CD4-positive, alpha-beta T cell treated with Interleukin-15 for 1 hour (primary cell): ENCODE measurements around the gene NBPF19.
"Not testable (repeated sequence)": the region's sequence is repeated elsewhere in the genome, so short reads cannot be mapped to it uniquely, and the experiment has no call there.

ENCODE experiments used
- DNase-seq: peaks from one replicate; pipeline ENCODE4 v3.0.0-alpha.2; 2020

NBPF19 gene, protein sequence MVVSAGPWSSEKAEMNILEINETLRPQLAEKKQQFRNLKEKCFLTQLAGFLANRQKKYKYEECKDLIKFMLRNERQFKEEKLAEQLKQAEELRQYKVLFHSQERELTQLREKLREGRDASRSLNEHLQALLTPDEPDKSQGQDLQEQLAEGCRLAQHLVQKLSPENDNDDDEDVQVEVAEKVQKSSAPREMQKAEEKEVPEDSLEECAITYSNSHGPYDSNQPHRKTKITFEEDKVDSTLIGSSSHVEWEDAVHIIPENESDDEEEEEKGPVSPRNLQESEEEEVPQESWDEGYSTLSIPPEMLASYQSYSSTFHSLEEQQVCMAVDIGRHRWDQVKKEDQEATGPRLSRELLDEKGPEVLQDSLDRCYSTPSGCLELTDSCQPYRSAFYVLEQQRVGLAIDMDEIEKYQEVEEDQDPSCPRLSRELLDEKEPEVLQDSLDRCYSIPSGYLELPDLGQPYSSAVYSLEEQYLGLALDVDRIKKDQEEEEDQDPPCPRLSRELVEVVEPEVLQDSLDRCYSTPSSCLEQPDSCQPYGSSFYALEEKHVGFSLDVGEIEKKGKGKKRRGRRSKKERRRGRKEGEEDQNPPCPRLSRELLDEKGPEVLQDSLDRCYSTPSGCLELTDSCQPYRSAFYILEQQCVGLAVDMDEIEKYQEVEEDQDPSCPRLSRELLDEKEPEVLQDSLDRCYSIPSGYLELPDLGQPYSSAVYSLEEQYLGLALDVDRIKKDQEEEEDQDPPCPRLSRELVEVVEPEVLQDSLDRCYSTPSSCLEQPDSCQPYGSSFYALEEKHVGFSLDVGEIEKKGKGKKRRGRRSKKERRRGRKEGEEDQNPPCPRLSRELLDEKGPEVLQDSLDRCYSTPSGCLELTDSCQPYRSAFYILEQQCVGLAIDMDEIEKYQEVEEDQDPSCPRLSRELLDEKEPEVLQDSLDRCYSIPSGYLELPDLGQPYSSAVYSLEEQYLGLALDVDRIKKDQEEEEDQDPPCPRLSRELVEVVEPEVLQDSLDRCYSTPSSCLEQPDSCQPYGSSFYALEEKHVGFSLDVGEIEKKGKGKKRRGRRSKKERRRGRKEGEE (N-terminal part only)

DNA sequence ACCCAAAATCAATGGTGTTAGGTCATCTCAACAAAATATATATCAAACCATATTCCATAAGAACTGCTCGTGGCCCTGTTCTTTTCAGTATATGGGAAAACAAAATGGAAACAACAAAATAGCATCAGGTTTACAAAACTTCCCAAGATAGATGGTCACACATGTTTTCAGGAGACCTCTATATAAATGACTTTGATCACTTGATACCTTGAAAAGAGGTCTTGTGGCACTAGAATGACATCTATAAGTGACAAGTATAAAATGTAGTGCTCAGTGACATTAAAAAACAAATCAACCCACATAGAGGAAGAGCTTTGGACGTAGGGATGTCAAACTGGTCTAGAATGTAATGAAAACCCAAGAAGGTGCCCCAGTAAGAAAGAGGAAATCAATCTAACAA is at the start of gene NBPF19:
NBPF19 (plus strand) TSS at position 301 of the 400 bp plus-strand sequence. CDS start 888 bp downstream, outside the sequence.
- not testable (repeated sequence) for DNase-seq

DNA sequence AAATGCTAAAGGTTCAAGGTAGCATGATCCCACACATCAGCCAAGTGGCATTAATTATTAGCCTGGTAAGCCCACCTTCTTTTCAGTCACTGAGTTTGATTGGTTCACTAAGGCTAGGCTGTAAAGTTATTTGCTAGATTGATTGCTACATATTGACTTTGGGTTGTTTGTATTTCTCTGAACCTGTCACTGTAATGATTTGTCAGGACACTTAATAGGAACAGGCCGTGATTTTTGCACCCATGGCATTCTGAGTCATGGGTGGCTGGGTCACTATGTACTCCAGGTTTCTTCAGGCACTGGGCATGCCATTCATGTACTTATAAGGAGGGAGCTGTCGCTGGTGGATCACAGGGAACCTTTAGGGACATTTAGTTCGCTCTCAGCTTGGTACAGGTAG is 46.5 kb upstream of the NBPF19 start:
- not testable (repeated sequence) for DNase-seq

DNA sequence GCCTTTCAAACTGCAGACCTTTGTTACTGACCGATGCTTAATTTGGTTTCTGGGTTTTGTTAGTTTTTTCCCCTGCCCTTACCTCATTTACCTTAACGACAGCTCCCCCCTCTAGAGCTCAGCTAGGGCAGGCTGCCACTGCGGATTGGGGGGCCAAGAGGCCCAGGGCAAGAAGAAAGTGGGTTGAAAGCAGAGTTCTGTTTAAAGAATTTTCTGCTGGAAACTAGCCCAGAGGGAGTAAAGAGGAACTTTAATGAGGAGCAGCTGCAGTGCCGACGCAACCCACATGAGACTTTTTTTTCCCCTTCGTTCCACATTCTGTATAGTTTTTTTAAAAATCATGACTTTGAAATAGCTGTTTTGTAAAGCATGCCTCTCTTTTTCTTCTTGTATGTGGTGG is 29.4 kb upstream of the NBPF19 start:
- DNase-seq = not testable (repeated sequence)

DNA sequence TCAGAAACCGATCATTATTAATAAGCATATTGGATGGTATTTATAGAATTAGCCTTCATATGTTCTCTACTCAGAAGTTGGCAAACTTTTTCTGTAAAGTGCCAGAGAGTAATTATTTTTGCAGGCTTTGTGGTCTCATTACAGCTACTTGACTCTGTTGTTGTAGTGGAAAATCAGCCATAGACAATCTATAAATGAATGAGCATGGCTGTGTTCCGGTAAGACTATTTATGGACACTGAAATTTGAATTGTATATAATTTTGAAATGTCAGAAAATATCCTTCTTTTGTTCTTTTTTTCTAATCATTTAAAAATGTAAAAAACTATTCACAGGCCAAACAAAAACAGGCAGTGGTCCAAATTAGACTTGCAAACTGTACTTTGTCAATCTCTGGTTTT is 22.6 kb upstream of the NBPF19 start:
- not testable (repeated sequence) for DNase-seq

DNA sequence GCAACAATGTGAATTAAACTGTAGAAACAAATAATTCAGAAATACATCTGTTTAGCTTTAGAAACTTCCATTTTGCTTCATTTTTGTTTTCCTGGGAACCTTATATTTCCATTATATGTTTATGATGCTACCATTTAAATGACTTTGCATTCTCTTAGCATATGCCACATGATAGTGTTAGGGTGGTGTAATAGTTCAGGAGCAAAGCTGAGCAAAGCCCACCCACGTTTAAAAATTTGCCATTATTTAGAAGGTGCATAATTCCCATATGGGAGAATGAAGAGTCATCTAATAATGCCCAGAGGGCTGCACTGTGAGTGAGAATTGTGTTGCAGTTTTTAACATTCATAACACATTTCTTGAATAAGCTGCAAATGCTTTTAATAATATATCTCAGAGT is 22.2 kb upstream of the NBPF19 start:
- DNase-seq = not testable (repeated sequence)

DNA sequence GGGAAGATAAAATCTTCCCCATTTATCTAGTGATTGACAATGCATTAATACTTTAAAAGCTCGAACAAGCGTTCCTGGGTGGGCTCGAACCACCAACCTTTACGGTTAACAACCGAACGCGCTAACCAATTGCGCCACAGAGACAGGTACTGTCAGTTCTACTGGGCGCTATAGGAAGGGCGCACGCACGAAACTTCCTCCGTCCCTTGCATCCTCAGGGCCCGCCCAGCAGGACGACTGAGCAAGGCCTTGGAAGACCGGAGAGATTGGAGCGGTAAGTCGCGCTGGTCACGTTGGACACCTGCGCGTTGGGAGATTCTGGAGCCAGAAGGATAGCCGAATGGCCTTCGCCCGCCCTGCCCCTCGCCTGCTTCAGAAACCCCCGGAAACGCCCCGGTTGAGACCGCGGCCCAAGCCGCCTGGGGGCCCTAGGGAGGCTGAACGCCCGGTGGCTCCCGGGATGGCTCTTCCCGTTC is 83.5 kb downstream of the NBPF19 start:
- DNase-seq = peak; percentile 75

DNA sequence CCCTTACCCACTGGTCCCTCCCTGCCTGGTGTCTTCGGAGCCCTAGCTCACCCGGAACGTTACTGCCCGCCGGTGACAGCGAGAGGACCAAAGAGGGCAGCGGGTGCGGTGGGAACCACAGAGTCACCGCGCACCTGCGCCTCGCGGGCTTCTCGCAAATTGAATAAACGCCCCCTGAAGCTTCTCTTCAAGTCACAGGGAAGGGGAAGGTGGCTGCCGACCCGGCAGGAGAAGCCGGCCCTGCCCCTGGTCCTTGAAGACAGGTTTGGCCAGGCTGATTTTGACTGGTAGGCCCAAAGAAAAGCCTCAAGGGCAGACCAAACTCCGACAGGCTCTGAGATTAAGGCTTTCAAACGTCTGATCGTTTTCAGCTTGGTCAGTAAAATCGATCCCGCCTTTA is 87.0 kb downstream of the NBPF19 start:
- DNase-seq = not testable (repeated sequence)

DNA sequence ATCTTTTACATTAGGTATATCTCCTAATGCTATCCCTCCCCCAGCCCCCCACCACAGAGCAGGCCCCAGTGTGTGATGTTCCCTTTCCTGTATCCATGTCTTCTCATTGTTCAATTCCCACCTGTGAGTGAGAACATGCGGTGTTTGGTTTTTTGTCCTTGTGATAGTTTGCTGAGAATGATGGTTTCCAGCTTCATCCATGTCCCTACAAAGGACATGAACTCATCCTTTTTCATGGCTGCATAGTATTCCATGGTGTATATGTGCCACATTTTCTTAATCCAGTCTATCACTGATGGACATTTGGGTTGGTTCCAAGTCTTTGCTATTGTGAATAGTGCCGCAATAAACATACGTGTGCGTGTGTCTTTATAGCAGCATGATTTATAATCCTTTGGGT is 90.6 kb downstream of the NBPF19 start:
- DNase-seq = not testable (repeated sequence)

DNA sequence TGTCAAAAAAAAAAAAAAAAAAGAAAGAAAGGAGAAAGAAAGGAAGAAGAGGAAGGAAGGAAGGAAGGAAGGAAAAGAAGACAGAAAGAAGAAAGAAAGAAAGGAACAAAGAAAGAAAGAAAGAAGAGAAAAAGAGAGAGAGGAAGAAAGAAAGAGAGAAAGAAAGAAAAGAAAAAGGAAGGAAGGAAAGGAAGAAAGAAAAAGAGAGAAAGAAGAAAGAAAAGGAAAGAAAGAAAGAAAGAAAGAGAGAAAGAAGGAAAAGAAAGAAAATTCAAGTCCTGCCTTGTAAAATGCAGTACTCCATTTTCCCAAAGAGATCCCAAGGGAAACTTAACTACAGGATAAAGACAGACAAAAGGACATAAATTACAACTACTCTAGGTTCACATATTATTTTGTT is 97.9 kb downstream of the NBPF19 start:
- DNase-seq = not testable (repeated sequence)

DNA sequence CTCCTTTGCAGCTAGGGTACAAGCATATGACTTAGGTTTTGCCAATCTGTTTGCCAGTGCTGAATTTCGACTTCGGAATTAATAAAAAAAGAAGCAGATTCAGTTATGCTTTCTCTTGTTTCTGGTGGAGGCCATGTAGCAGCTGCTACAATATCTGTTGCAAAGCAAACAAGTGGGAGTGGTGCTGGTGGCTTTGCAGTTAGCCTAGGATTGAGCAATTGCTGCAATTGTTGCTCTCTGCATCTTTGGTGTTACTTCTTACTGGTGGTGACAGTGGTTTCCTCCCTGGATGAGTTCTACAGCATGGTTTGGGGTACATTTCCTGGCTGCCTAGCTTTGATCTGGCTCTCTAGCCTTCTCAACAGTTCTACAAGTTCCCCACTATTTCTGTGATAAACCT is 110.7 kb downstream of the NBPF19 start:
- peak; percentile 66 for DNase-seq
